Measurements from ENCODE around the gene MC2R. TPM values are rescaled to one million over a fixed set of nuclear protein-coding genes. Genes with fewer than 3 reads are reported as not detected.
"Not testable (repeated sequence)": the region's sequence is repeated elsewhere in the genome, so short reads cannot be mapped to it uniquely, and the experiment has no call there.

The MC2R gene
- total RNA-seq, 1 donor from 2014 or later, result not detected

DNA sequence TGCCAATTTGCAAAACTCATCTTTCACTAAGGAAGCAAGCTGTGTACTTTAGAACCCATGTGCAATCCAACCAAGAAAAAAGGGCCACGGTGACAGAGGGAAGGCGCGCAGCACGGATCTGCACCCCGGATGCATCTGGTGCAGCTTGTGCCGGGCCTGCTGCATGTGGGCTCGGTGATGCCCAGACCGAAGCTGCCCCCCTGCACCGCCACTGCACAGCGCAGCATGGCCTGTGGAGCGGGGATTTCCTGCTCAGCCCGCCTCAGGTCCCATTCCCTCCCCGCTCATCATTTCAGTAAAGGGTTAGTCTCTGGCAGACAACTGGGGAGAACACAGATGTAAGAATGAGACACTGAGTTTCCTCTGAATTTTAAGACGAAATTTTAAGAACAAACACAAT is 43.0 kb downstream of the MC2R start:
- no peaks in the 10 kb centered on the region for H3K9me3 Mint-ChIP-seq (ENCODE audit: low read depth)
- peaks cover 15% of the 10 kb centered on the region for H3K27me3 Mint-ChIP-seq (ENCODE audit: low read depth)
- DNase-seq (ENCODE audit: low spot score), result no peak
- H3K27ac Mint-ChIP-seq (ENCODE audit: unreplicated experiment), result no peak overlapping the region
- H3K4me3 Mint-ChIP-seq (ENCODE audit: unreplicated experiment), result no peak overlapping the region
- no peaks in the 10 kb centered on the region for H3K4me1 Mint-ChIP-seq (ENCODE audit: low read depth)
- TF ChIP-seq, protein P1, sequence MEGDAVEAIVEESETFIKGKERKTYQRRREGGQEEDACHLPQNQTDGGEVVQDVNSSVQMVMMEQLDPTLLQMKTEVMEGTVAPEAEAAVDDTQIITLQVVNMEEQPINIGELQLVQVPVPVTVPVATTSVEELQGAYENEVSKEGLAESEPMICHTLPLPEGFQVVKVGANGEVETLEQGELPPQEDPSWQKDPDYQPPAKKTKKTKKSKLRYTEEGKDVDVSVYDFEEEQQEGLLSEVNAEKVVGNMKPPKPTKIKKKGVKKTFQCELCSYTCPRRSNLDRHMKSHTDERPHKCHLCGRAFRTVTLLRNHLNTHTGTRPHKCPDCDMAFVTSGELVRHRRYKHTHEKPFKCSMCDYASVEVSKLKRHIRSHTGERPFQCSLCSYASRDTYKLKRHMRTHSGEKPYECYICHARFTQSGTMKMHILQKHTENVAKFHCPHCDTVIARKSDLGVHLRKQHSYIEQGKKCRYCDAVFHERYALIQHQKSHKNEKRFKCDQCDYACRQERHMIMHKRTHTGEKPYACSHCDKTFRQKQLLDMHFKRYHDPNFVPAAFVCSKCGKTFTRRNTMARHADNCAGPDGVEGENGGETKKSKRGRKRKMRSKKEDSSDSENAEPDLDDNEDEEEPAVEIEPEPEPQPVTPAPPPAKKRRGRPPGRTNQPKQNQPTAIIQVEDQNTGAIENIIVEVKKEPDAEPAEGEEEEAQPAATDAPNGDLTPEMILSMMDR (IDR thresholded peaks at IDR 0.05), result no peak
- H3K36me3 Mint-ChIP-seq (ENCODE audit: low read depth), result no peaks in the 10 kb centered on the region

DNA sequence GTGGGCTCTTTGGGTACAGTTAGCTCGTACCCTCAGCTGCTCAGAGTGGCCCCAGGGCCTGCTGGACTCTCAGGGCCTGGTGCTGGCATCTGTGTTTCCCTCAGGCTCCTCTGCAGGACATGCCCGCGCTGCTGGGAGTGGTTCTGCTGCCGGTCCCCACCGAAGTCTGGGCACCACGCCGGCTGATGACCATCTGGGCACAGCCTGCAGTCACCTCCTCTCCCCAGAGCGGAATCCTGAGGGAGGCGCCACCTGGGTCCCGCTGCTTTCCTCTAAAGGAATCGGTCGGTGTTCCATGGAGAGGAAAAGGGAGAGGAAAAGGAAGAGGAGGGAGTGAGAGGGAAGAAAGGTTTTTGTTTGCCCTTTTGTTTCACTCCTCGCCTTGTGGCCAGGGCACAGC is 43.6 kb downstream of the MC2R start:
- H3K27me3 Mint-ChIP-seq (ENCODE audit: low read depth), result peaks cover 15% of the 10 kb centered on the region
- TF ChIP-seq, protein P1 (IDR thresholded peaks at IDR 0.05), result no peak
- no peak overlapping the region for H3K27ac Mint-ChIP-seq (ENCODE audit: unreplicated experiment)
- no peaks in the 10 kb centered on the region for H3K36me3 Mint-ChIP-seq (ENCODE audit: low read depth)
- no peak overlapping the region for H3K4me3 Mint-ChIP-seq (ENCODE audit: unreplicated experiment)
- H3K4me1 Mint-ChIP-seq (ENCODE audit: low read depth), result no peaks in the 10 kb centered on the region
- peaks cover 3% of the 10 kb centered on the region for H3K9me3 Mint-ChIP-seq (ENCODE audit: low read depth)
- DNase-seq (ENCODE audit: low spot score), result no peak

DNA sequence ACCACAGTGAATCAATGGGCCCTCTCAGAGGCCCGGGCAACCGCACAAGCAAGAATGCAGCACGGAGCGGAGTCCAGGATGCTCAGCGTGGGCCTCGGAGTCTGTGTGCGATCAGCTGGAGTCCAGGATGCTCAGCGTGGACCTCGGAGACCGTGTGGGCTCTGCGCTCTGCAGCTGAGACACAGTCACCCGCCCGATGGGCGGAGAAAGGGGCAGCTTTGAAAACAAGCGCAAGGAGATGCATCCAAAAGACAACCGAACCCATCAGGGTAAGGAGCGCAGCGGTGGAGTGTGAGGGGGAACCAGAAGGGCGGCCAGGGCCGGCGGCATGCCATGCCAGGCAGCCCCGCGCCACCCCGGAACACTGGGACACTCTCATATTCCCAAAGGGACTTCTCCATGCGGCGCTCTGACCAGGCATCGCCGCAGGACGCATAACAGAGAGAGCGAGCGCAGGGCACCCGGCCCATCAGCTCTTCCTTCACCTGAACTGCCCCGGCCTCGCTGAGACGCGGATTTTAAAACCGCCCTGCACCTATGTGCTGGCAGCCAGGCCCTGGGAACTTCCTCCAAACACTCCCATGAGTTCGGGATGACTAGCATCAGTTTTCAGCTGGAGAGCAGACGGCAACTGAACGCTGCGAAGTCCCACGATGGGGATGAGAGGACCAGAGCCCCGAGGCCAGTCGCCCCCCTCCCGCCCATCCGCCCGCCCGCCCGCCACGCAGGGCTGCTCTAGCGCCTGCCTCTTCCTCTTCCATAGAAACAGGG is 46.6 kb downstream of the MC2R start:
- no peaks in the 10 kb centered on the region for H3K36me3 Mint-ChIP-seq (ENCODE audit: low read depth)
- H3K4me1 Mint-ChIP-seq (ENCODE audit: low read depth), result no peaks in the 10 kb centered on the region
- no peak overlapping the region for H3K4me3 Mint-ChIP-seq (ENCODE audit: unreplicated experiment)
- no peak overlapping the region for H3K27ac Mint-ChIP-seq (ENCODE audit: unreplicated experiment)
- peaks cover 15% of the 10 kb centered on the region for H3K27me3 Mint-ChIP-seq (ENCODE audit: low read depth)
- peaks cover 11% of the 10 kb centered on the region for H3K9me3 Mint-ChIP-seq (ENCODE audit: low read depth)
- DNase-seq (ENCODE audit: low spot score), result no peak
- TF ChIP-seq, protein P1 (IDR thresholded peaks at IDR 0.05), result no peak

DNA sequence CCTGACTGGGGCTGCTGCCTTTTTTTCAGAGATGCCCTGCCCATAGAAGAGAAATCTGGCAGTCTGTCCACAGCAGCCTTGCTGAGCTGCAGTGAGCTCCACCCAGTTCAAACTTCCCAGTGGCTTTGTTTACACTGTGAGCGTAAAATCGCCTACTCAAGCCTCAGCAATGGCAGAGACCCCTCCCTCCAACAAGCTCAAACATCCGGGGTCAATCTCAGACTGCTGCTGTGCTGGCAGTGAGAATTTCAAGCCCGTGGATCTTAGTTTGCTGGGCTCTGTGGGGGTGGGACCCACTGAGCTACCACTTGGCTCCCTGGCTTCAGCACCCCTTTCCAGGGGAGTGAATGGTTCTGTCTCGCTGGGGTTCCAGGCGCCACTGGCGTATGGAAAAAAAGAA is 52.4 kb downstream of the MC2R start:
- H3K36me3 Mint-ChIP-seq (ENCODE audit: low read depth); H3K27ac Mint-ChIP-seq (ENCODE audit: unreplicated experiment); H3K27me3 Mint-ChIP-seq (ENCODE audit: low read depth); DNase-seq (ENCODE audit: low spot score); H3K4me1 Mint-ChIP-seq (ENCODE audit: low read depth); H3K4me3 Mint-ChIP-seq (ENCODE audit: unreplicated experiment): not testable (repeated sequence)
- H3K9me3 Mint-ChIP-seq (ENCODE audit: low read depth), result peaks cover 38% of the 10 kb centered on the region

DNA sequence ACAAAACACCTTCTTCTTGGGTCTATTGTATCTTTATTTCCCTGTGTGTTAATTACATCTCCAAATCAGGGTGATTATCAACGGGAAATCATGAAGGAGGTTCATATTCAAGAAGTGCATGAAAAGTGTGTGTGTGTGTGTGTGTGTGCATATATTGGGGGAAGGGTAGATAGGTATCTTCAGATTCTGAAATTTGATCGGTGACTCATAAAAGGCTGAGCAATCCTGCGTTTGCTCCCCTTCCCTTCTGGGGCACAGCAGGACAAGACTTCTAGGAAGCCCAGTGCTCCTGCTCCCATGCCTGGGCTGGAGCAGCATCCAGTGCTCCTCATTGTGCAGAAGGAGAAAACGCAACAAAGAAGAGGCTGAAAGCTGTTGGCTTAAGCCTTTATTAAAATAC is 65.5 kb downstream of the MC2R start:
- H3K9me3 Mint-ChIP-seq (ENCODE audit: low read depth), result peaks cover 52% of the 10 kb centered on the region
- DNase-seq (ENCODE audit: low spot score), result no peak
- H3K4me1 Mint-ChIP-seq (ENCODE audit: low read depth), result no peaks in the 10 kb centered on the region
- H3K4me3 Mint-ChIP-seq (ENCODE audit: unreplicated experiment), result no peak overlapping the region
- no peaks in the 10 kb centered on the region for H3K27me3 Mint-ChIP-seq (ENCODE audit: low read depth)
- H3K27ac Mint-ChIP-seq (ENCODE audit: unreplicated experiment), result no peak overlapping the region
- no peaks in the 10 kb centered on the region for H3K36me3 Mint-ChIP-seq (ENCODE audit: low read depth)
- TF ChIP-seq, protein P1 (IDR thresholded peaks at IDR 0.05), result no peak

DNA sequence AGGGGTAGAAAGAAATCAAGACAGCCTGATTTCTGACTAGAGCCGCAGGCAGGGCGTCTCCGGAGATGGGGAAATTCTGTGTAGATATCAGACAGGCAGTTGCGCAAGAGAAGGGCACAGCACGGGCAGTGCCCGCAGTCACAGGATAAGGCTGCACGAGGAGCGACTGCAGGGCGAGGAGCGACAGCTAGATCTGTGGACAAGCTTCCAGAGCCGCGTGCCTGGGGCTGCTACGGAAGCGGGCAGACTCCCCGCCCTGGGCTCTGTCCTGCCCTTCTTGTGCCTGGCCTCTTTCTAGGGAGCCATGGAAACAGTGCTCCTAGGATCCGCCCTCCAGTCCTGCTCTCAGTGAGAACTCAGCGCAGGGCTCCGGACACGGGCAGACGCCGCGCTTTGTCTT is 78.8 kb downstream of the MC2R start:
- H3K27me3 Mint-ChIP-seq (ENCODE audit: low read depth), result peaks cover 4% of the 10 kb centered on the region
- H3K9me3 Mint-ChIP-seq (ENCODE audit: low read depth), result peaks cover 5% of the 10 kb centered on the region
- H3K4me1 Mint-ChIP-seq (ENCODE audit: low read depth), result no peaks in the 10 kb centered on the region
- TF ChIP-seq, protein P1 (IDR thresholded peaks at IDR 0.05), result no peak
- H3K4me3 Mint-ChIP-seq (ENCODE audit: unreplicated experiment), result no peak overlapping the region
- H3K36me3 Mint-ChIP-seq (ENCODE audit: low read depth), result no peaks in the 10 kb centered on the region
- DNase-seq (ENCODE audit: low spot score), result no peak
- H3K27ac Mint-ChIP-seq (ENCODE audit: unreplicated experiment), result no peak overlapping the region

Data from chondrocyte (in vitro differentiated cells).